Nephron (organoid): ENCODE data around the gene WDFY4.

ENCODE experiments used
- H3K27ac Mint-ChIP-seq, 3 experiments: 2 replicates each; pipeline ENCODE4 v1.8.0; 2020; ENCODE audit warnings: mixed read lengths in 3 of 3, mild to moderate bottlenecking in 2 of 3, moderate library complexity in 1 of 3
- H3K27me3 Mint-ChIP-seq: 2 replicates; pipeline ENCODE4 v1.8.0; 2021; ENCODE audit warnings: low read depth, mild to moderate bottlenecking, moderate library complexity, mixed read lengths
- H3K36me3 Mint-ChIP-seq: 2 replicates; pipeline ENCODE4 v1.8.0; 2020; ENCODE audit warnings: low read depth, mixed read lengths
- H3K4me1 Mint-ChIP-seq: 2 replicates; pipeline ENCODE4 v1.8.0; 2020; ENCODE audit warnings: mixed read lengths
- H3K4me3 Mint-ChIP-seq, 3 experiments: 2 replicates each; pipeline ENCODE4 v1.8.0; 2020; ENCODE audit warnings: mild to moderate bottlenecking in 3 of 3, mixed read lengths in 3 of 3, moderate library complexity in 2 of 3
- H3K9me3 Mint-ChIP-seq: 2 replicates; pipeline ENCODE4 v1.8.0; 2020; ENCODE audit warnings: mixed read lengths
- TF ChIP-seq, protein P1 (sequence below), 3 experiments: fragments of 200-600 bp; sonication (generic); IDR thresholded peaks; one replicate each; pipeline ENCODE4 v1.5.0; 2021; ENCODE audit warnings: antibody characterized with exemption in 3 of 3; ENCODE audit not compliant: unreplicated experiment in 3 of 3

The WDFY4 gene

DNA sequence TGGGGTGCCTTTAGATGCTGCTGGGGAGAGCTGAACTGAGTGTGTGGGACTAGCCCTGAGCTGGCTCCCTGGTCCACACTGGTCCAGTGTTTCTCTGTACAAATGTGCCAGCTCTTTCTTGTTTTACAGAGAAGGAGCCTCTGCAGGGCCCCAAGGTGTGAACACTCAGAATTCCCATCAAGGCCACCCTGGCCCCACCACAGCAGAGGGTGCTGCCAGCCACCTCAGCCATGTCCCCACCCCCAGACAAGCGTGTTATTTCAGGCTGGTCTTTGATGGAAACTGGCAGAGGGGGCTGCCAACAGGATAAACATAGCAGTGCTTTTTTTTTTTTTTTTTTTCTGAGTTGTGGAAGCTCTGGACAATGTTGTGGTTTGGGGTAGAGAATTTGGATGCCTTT lies 323.4 kb downstream of the WDFY4 start:
- no peaks in the 10 kb centered on the region for H3K9me3 Mint-ChIP-seq
- H3K4me3 Mint-ChIP-seq, result no peak overlapping the region
- H3K27ac Mint-ChIP-seq, result peak overlapping the region in 2 of 3 experiments; percentile 60 to 74
- TF ChIP-seq, protein P1, sequence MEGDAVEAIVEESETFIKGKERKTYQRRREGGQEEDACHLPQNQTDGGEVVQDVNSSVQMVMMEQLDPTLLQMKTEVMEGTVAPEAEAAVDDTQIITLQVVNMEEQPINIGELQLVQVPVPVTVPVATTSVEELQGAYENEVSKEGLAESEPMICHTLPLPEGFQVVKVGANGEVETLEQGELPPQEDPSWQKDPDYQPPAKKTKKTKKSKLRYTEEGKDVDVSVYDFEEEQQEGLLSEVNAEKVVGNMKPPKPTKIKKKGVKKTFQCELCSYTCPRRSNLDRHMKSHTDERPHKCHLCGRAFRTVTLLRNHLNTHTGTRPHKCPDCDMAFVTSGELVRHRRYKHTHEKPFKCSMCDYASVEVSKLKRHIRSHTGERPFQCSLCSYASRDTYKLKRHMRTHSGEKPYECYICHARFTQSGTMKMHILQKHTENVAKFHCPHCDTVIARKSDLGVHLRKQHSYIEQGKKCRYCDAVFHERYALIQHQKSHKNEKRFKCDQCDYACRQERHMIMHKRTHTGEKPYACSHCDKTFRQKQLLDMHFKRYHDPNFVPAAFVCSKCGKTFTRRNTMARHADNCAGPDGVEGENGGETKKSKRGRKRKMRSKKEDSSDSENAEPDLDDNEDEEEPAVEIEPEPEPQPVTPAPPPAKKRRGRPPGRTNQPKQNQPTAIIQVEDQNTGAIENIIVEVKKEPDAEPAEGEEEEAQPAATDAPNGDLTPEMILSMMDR (IDR thresholded peaks at IDR 0.05; ENCODE audit: unreplicated experiment in 3 of 3), result no peak
- H3K36me3 Mint-ChIP-seq, result no peaks in the 10 kb centered on the region
- peaks cover 8% of the 10 kb centered on the region for H3K27me3 Mint-ChIP-seq
- H3K4me1 Mint-ChIP-seq, result peaks cover 21% of the 10 kb centered on the region

DNA sequence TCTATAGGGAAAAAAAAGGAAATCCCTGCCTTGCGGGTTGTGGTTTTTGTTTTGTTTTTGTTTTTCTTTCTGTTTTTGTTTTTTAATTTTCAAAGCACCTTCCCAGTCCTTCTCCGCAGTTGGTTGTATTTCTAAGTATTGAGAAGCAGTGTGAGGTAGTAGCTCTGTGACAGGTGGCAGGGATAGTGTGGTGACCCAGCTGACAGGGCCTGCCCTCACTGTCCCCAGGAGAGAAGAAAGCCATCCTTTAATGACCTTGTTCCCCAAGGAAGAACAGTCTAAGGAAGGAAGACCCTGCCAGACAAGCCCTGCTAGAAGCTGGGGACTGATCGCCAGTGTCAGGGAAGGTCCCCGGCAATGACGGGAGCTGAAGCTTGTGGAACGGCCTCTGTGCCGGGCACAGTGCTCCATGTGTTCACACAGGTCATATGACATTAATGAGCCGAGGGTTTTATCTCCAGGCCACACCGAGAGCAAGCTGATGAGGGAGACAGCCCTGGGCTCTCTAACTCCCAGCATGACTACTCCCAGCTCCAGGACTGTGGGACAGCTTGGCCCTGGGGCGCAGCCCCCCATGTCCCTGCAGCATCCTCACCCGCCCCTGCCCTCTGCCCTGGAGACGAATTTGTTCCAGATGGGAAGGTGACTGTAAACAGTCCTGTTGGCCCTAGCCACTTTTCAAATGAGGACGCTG lies 324.0 kb downstream of the WDFY4 start:
- H3K4me1 Mint-ChIP-seq, result peaks cover 21% of the 10 kb centered on the region
- H3K36me3 Mint-ChIP-seq, result no peaks in the 10 kb centered on the region
- peaks cover 8% of the 10 kb centered on the region for H3K27me3 Mint-ChIP-seq
- peak overlapping the region; percentile 35 to 74 (median 60) for H3K27ac Mint-ChIP-seq
- TF ChIP-seq, protein P1 (IDR thresholded peaks at IDR 0.05; ENCODE audit: unreplicated experiment in 3 of 3), result no peak
- no peaks in the 10 kb centered on the region for H3K9me3 Mint-ChIP-seq
- no peak overlapping the region for H3K4me3 Mint-ChIP-seq

DNA sequence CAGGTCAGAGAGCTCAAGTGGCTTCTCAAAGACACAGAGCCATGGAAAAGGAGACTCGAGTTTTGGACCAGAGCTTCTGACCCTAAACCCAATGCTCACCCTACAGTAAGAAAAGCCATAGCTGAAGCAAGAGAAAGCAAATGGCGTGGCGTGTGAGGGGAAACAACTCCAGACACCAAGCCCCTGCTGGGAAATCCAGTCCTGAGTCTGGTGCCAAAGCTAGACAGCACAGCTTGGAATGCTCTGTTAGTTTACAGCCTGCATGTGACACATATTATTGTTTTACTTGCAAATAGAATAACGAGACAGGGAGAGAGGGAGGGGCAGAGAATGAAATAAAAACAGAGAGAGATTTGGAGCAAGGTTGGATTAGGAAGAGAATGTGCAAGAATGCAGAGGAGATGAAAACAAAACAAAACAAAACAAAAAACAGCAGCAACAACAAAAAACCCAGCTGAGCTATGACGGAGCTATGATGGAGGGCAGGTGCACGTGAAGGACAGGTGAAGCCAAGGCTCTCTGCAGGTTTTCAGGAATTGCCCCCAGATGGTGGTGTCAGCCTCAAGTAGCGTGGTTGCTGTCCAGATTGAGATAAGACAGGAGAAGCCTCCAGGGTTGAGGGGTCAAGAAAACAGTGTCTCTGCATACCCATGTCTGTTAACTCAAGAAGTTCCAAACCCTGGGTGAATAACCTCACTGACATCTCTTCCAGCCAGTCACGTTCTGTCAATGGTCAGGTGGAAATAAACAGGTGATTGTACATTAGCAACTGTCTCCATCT lies 324.7 kb downstream of the WDFY4 start:
- Mint-ChIP-seq H3K27me3 (peaks cover 8% of the 10 kb centered on the region), H3K4me1 (peaks cover 25% of the 10 kb centered on the region), H3K4me3 (peak overlapping the region in 2 of 3 experiments; percentile 2 to 3), H3K27ac (peak overlapping the region; percentile 15 to 63 (median 47)), H3K36me3 (no peaks in the 10 kb centered on the region), H3K9me3 (no peaks in the 10 kb centered on the region)
- TF ChIP-seq, protein P1 (IDR thresholded peaks at IDR 0.05; ENCODE audit: unreplicated experiment in 3 of 3), result no peak

DNA sequence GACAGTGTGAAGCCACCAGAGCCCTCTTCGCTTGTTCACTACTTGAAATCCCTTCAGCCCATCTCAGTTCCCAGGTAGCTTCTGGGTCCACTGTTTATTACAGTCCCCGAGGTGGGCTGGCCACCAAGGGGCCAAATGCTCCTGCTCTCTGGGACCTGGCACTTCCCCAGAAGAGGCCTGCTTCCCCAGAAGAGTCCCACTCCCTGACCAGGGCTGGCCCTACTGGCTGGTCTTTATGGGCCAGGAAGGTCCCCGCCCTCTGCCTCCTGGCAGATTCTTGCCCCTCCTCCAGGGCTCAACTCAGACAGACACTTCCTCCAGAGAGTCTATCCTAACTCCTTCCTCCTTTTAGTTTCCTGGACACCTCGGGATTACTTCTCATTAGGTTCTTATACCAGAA lies 325.6 kb downstream of the WDFY4 start:
- H3K4me1 Mint-ChIP-seq, result peaks cover 25% of the 10 kb centered on the region
- no peak overlapping the region for H3K4me3 Mint-ChIP-seq
- no peaks in the 10 kb centered on the region for H3K36me3 Mint-ChIP-seq
- peak overlapping the region in 1 of 3 experiments; percentile 53 for H3K27ac Mint-ChIP-seq
- H3K9me3 Mint-ChIP-seq, result no peaks in the 10 kb centered on the region
- TF ChIP-seq, protein P1 (IDR thresholded peaks at IDR 0.05; ENCODE audit: unreplicated experiment in 3 of 3), result no peak
- H3K27me3 Mint-ChIP-seq, result peaks cover 8% of the 10 kb centered on the region

DNA sequence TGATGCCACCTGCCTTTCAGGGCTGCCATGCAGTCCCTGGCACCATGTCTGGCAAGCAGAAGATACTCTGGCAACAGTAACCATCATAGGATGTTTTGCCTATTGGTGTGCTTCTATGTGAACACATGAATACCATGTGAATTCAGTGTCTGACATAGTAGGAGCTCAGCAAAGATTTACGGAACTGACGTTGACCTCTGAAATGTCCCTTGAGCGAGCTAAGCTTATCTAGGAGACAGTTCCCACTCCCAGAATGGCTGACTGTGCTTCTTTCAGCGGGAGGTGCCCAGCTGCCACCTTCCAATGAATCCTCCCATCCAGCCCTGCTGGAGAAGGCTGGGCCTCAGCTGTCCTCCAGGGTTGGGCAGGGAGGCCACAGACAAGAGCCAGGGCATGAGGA lies 326.2 kb downstream of the WDFY4 start:
- H3K27ac Mint-ChIP-seq, result peak overlapping the region in 1 of 3 experiments; percentile 53
- no peak overlapping the region for H3K4me3 Mint-ChIP-seq
- no peaks in the 10 kb centered on the region for H3K9me3 Mint-ChIP-seq
- H3K27me3 Mint-ChIP-seq, result peaks cover 8% of the 10 kb centered on the region
- peaks cover 25% of the 10 kb centered on the region for H3K4me1 Mint-ChIP-seq
- no peaks in the 10 kb centered on the region for H3K36me3 Mint-ChIP-seq
- TF ChIP-seq, protein P1 (IDR thresholded peaks at IDR 0.05; ENCODE audit: unreplicated experiment in 3 of 3), result no peak
